ENCODE measurements around the gene SMYD4. TPM values are rescaled to one million over a fixed set of nuclear protein-coding genes. Genes with fewer than 3 reads are reported as not detected.
"Not testable (repeated sequence)": the region's sequence is repeated elsewhere in the genome, so short reads cannot be mapped to it uniquely, and the experiment has no call there.

The SMYD4 gene
- total RNA-seq, 1 donor from 2014 or later = 24.0 TPM

GRCh38 chr17:1773696-1774181 lies 56.0 kb downstream of the SMYD4 start:
- Mint-ChIP-seq H3K9me3 (no peaks in the 10 kb centered on the region), H3K36me3 (peaks cover 21% of the 10 kb centered on the region), H3K4me1 (peaks cover 5% of the 10 kb centered on the region), H3K27ac (peak overlapping the region; percentile 50), H3K4me3 (no peak overlapping the region), H3K27me3 (ENCODE audit: insufficient read depth, low read depth) (peaks cover 5% of the 10 kb centered on the region)
- Histone ChIP-seq H3K36me3 (no peaks in the 10 kb centered on the region), H3K4me3 (no peak overlapping the region), H3K4me1 (no peaks in the 10 kb centered on the region), H4K20me1 (ENCODE audit: low read depth) (no peaks in the 10 kb centered on the region), H3K9me3 (ENCODE audit: low read depth) (no peaks in the 10 kb centered on the region), H2AFZ (replicated peaks) (no peak overlapping the region), H3K27ac (no peak overlapping the region), H3K9ac (no peak overlapping the region), H3K27me3 (no peaks in the 10 kb centered on the region), H3K4me2 (no peak overlapping the region), H3K79me2 (ENCODE audit: low read depth) (no peaks in the 10 kb centered on the region), H3F3A (ENCODE audit: low read depth) (peaks cover 4% of the 10 kb centered on the region)
- no peak for TF ChIP-seq EZH2 (IDR thresholded peaks at IDR 0.05)
- DNase-seq (ENCODE audit: low spot score) = no peak

GRCh38 chr17:1773000-1773695 lies 56.6 kb downstream of the SMYD4 start:
- H3K4me3 Mint-ChIP-seq; H2AFZ ChIP-seq (replicated peaks); H3K9me3 Mint-ChIP-seq: not testable (repeated sequence)

GRCh38 chr17:1769822-1770477 lies 59.8 kb downstream of the SMYD4 start:
- H3K4me1 ChIP-seq = peaks cover 3% of the 10 kb centered on the region
- H3F3A ChIP-seq (ENCODE audit: low read depth) = peaks cover 4% of the 10 kb centered on the region
- Mint-ChIP-seq H3K27ac (peak overlapping the region; percentile 81), H3K4me1 (peaks cover 9% of the 10 kb centered on the region), H3K36me3 (peaks cover 6% of the 10 kb centered on the region), H3K27me3 (ENCODE audit: insufficient read depth, low read depth) (peaks cover 7% of the 10 kb centered on the region), H3K4me3 (no peak overlapping the region), H3K9me3 (no peaks in the 10 kb centered on the region)
- no peak overlapping the region for H3K4me2 ChIP-seq
- no peak for TF ChIP-seq CTCF (IDR thresholded peaks at IDR 0.05)
- TF ChIP-seq EZH2phosphoT487 (IDR thresholded peaks at IDR 0.05) = no peak
- TF ChIP-seq EZH2 (IDR thresholded peaks at IDR 0.05) = no peak
- H4K20me1 ChIP-seq (ENCODE audit: low read depth) = no peaks in the 10 kb centered on the region
- H2AFZ ChIP-seq (replicated peaks) = no peak overlapping the region
- no peak overlapping the region for H3K9ac ChIP-seq
- H3K79me2 ChIP-seq (ENCODE audit: low read depth) = no peaks in the 10 kb centered on the region
- no peak for DNase-seq (ENCODE audit: low spot score)
- no peaks in the 10 kb centered on the region for H3K36me3 ChIP-seq
- H3K27me3 ChIP-seq = no peaks in the 10 kb centered on the region
- H3K9me3 ChIP-seq (ENCODE audit: low read depth) = no peaks in the 10 kb centered on the region
- no peak overlapping the region for H3K4me3 ChIP-seq
- H3K27ac ChIP-seq = no peak overlapping the region

More at GRCh38 chr17:1773000-1773695, 56.6 kb downstream of the SMYD4 start:
- H3K4me1 ChIP-seq; H3K4me2 ChIP-seq; H3K27me3 Mint-ChIP-seq (ENCODE audit: insufficient read depth, low read depth); H3K27ac ChIP-seq; H3K79me2 ChIP-seq (ENCODE audit: low read depth); DNase-seq (ENCODE audit: low spot score); H3K9me3 ChIP-seq (ENCODE audit: low read depth); H3K4me1 Mint-ChIP-seq; H3K27me3 ChIP-seq; H3F3A ChIP-seq (ENCODE audit: low read depth); H3K36me3 ChIP-seq; H3K9ac ChIP-seq; H3K4me3 ChIP-seq; H4K20me1 ChIP-seq (ENCODE audit: low read depth): not testable (repeated sequence)
- H3K36me3 Mint-ChIP-seq = peaks cover 17% of the 10 kb centered on the region
- peak overlapping the region; percentile 50 for H3K27ac Mint-ChIP-seq

- Histone ChIP-seq H3K4me2 (no peak overlapping the region), H3K9me3 (ENCODE audit: low read depth) (no peaks in the 10 kb centered on the region), H2AFZ (replicated peaks) (no peak overlapping the region), H3K9ac (no peak overlapping the region), H3K4me1 (peaks cover 21% of the 10 kb centered on the region), H3F3A (ENCODE audit: low read depth) (peaks cover 14% of the 10 kb centered on the region), H4K20me1 (ENCODE audit: low read depth) (peaks cover 2% of the 10 kb centered on the region), H3K4me3 (no peak overlapping the region), H3K27ac (no peak overlapping the region), H3K27me3 (no peaks in the 10 kb centered on the region), H3K79me2 (ENCODE audit: low read depth) (peaks cover 10% of the 10 kb centered on the region), H3K36me3 (no peaks in the 10 kb centered on the region)
- no peak for DNase-seq (ENCODE audit: low spot score)
- TF ChIP-seq EZH2 (IDR thresholded peaks at IDR 0.05) (no peak), CTCF (IDR thresholded peaks at IDR 0.05) (peak; percentile 10), EZH2phosphoT487 (IDR thresholded peaks at IDR 0.05) (no peak)
- Mint-ChIP-seq H3K4me3 (no peak overlapping the region), H3K9me3 (no peaks in the 10 kb centered on the region), H3K4me1 (peaks cover 26% of the 10 kb centered on the region), H3K27me3 (ENCODE audit: insufficient read depth, low read depth) (peaks cover 5% of the 10 kb centered on the region), H3K36me3 (no peaks in the 10 kb centered on the region), H3K27ac (no peak overlapping the region)
Observed at GRCh38 chr17:1767358-1767757, 62.3 kb downstream of the SMYD4 start.

Data from neural progenitor cell (in vitro differentiated cells).